T-helper 22 cell (primary cell): ENCODE data around the gene TXNDC5.

Source experiments
- DNase-seq: peaks from one replicate; pipeline ENCODE4 v3.0.0-alpha.2; 2020; ENCODE audit warnings: low read depth

The TXNDC5 gene

GRCh38 chr6:7851780-7852179 lies 58.8 kb downstream of the TXNDC5 start:
- DNase-seq, result no peak

DNA sequence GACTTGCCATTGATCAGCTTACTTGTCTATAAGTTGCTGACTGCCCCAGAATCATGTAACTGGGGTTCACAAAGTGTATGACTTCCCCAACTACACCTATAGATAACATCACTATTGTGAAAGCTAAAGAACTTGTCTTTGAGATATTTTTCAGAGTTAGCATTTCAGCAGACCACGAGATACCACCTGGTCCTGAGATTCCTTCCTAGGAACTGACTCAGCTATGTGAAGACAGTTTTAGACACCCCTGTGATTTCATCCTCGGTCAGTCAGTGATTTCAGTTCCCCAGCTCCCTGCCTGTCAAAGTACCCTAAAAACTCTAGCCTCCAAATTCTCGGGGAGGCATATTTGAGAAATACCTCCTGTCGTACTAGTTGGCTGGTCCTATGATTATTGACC lies 62.4 kb downstream of the TXNDC5 start:
- no peak for DNase-seq

- DNase-seq, result no peak
These were observed 63.4 kb downstream of the TXNDC5 start for GRCh38 chr6:7846966-7847818.

DNA sequence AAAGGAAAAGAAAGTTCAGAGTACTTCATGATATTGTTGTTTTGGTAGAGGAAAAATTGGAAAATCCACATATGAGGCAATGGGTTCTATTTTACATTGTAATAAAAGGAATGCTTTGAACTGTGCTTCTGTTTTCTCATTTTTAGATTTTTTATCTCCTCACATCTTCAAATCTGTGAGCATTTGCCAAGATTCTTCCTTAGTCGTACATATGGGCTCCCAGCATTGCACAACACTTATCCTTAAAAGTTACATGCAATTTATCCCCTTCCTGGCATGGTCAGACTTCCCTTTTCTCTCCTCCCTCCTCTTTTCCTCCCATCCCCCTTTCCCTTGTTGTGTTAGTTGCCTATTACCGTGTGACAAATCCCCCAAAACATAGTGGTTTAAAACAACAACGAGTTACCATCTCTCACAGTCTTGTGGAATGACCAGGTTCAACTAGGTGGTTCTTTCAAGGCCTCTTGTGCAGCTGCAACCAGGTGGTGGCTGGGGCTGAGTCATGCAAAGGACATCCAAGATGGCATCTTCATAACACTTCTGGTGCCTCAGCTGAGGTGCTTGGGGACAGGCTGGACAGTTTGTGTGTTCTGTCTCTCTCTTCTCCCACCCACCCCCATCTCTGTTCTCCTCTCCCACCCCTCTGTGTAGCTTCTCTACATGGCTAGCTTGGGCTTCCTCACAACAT lies 68.7 kb downstream of the TXNDC5 start:
- DNase-seq, result no peak

GRCh38 chr6:7836371-7837026 lies 74.1 kb downstream of the TXNDC5 start:
- no peak for DNase-seq

GRCh38 chr6:7833751-7834070 lies 76.9 kb downstream of the TXNDC5 start:
- no peak for DNase-seq

GRCh38 chr6:7832904-7833750 lies 77.5 kb downstream of the TXNDC5 start:
- DNase-seq, result no peak
